Right lobe of liver (tissue), 4 donors: Measurements from ENCODE around the gene ZNF740.

ENCODE experiments used
- CTCF ChIP-seq, 4 donors: fragments of 200-600 bp in 3 of 4; fragments of 450-650 bp in 1 of 4; IDR thresholded peaks; one replicate each; pipeline versions ENCODE4 v1.5.1 to v1.8.0; 2016 to 2022; ENCODE audit warnings: antibody characterized with exemption in 4 of 4, mild to moderate bottlenecking in 2 of 4
- POLR2A ChIP-seq: fragments of 450-650 bp; IDR thresholded peaks from one replicate; pipeline ENCODE4 v1.6.1; 2017; ENCODE audit warnings: antibody characterized with exemption, mild to moderate bottlenecking
- donor health status: DM: no; HTN: no; CAD: no.
- donor health status: DM: no; HTN: no; CAD: no.
- donor health status: DM: no; HTN: yes; CAD: no.

- TF ChIP-seq CTCF (IDR thresholded peaks at IDR 0.05) (no peak), POLR2A (no peak)
These were observed 29.5 kb upstream of the ZNF740 start for GRCh38 chr12:53151039-53151438.
